D721Med (cell line): ENCODE measurements around the gene METAP1D.

Source experiments
- DNase-seq: peaks from one replicate; pipeline ENCODE4 v3.0.0; 2011; ENCODE audit warnings: low spot score; ENCODE audit not compliant: insufficient read length
- FAIRE-seq: peaks from 2 replicates; lab custom pipeline; 2011; peaks lifted over from hg19 to GRCh38; lab: Jason Lieb, UNC
- TF ChIP-seq, protein P1 (sequence below): IDR thresholded peaks from 2 replicates; pipeline ENCODE4 v1.5.1; 2012; ENCODE audit warnings: mild to moderate bottlenecking, control low read depth; ENCODE audit not compliant: insufficient read depth; ENCODE audit errors: missing control alignments

Gene METAP1D

DNA sequence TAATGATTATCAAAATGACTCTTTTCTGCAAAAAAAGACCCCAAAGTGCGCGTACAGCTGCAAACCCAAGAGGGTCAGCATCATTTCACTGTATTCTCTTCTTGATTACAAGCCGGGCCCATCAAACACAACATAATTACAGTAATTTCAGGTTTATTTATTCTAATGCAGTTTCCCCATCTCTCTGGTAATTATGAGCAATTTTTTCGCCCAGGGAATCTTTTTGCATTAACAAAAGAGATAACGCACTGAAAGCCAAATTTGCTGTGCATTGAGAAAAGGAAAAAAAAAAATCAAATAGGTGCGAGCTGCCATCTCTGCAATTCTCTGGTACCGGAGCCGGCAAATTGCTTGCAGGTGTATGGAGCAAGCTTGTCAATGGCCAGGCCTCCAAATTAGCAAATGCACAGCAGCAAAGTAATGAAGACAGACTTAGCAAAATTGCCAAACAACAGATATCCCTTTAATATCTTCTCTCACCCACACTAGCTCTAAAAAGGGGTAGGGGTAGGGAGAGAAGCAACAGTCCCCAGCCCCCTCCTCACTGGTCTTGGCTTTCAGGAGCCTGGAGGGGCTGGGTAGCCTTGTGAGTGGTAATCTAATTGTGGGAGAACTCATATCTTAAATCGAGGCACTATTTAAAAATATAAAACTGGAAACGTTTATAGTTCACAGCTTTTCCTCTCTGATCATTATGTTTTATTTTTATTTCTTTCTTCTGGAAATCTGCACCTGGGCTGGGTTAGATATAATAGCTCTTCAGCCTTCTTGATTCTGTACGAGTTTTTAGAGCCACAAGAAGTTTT lies 92.2 kb downstream of the METAP1D start:
- TF ChIP-seq, protein P1, sequence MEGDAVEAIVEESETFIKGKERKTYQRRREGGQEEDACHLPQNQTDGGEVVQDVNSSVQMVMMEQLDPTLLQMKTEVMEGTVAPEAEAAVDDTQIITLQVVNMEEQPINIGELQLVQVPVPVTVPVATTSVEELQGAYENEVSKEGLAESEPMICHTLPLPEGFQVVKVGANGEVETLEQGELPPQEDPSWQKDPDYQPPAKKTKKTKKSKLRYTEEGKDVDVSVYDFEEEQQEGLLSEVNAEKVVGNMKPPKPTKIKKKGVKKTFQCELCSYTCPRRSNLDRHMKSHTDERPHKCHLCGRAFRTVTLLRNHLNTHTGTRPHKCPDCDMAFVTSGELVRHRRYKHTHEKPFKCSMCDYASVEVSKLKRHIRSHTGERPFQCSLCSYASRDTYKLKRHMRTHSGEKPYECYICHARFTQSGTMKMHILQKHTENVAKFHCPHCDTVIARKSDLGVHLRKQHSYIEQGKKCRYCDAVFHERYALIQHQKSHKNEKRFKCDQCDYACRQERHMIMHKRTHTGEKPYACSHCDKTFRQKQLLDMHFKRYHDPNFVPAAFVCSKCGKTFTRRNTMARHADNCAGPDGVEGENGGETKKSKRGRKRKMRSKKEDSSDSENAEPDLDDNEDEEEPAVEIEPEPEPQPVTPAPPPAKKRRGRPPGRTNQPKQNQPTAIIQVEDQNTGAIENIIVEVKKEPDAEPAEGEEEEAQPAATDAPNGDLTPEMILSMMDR, result no peak
- DNase-seq, result no peak
- FAIRE-seq, result no peak

DNA sequence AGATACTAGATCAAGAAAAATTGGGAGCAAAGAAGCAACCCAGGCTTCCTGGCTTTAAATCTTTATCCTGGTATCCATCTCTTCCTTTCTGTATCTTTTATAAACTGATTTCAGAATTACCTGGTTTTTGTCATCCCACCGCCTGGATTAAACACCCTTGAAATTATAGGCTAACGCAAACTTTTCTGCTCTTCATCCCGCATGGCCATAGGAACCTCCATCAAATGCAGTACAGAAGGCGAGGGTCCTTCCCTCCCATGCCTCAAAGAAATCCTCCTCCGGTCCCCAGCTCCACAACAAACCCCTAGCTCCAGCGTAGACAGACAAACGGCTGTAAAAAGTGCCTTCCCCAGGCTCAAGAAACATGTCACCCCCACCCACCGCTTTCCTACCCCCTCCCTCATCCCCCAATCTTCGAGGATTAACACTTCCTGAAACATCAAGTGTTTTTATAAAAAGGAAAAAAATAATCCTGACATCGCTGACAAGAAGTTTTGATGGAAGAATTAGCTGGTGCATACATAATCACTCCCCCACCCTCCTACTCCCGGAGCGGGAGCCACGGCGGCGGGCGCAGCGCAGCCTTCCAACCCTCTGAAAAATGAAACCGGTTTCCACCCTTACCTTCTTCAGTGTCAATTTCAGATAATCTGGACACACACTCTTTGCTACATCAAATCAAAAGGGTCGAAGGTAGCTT lies 93.1 kb downstream of the METAP1D start:
- TF ChIP-seq, protein P1, result no peak
- FAIRE-seq, result no peak

DNA sequence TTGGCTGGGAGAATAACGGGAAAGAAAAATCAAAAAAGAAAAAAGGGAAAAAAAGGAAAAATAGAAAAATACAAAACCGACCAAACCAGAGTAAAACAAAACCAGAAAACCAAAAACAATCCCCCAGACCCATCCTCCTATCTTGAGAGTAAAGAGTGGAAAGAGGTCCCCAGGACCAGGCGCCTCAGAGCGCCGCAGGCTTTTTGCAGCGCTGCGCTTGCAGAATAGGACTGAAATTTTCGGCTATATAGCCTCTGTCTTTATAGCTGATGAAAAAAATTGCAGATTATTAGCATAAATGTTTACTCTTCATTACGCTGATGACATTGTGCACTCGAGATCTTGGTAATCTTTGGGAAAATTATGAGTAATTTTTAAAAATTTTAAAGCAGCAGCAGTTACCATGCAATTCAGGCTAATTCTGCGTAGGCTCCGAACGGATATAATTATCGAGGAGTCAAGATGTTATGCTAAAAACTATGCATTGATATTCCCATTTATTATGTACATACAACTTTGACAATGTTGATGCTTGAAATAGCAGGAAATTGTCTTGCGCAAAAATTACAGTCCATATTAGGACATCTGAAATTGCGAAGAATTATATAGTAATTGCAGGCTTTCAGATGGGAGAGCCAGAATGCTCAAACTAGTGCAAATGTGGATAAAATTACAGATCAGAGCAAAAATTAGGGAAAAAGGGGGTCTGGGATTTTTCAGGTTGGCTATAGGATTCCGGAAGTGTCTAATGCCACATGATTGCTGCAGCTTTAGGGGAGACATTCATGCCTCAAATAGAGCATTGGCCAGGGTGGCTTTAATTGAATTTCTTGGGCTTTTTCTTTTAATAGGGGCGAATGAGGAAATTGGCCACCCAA lies 93.9 kb downstream of the METAP1D start:
- FAIRE-seq (no peak), DNase-seq (no peak)
- TF ChIP-seq, protein P1, result no peak

More for the DNA sequence above, 93.1 kb downstream of the METAP1D start:
- DNase-seq, result peak; percentile 20

DNA sequence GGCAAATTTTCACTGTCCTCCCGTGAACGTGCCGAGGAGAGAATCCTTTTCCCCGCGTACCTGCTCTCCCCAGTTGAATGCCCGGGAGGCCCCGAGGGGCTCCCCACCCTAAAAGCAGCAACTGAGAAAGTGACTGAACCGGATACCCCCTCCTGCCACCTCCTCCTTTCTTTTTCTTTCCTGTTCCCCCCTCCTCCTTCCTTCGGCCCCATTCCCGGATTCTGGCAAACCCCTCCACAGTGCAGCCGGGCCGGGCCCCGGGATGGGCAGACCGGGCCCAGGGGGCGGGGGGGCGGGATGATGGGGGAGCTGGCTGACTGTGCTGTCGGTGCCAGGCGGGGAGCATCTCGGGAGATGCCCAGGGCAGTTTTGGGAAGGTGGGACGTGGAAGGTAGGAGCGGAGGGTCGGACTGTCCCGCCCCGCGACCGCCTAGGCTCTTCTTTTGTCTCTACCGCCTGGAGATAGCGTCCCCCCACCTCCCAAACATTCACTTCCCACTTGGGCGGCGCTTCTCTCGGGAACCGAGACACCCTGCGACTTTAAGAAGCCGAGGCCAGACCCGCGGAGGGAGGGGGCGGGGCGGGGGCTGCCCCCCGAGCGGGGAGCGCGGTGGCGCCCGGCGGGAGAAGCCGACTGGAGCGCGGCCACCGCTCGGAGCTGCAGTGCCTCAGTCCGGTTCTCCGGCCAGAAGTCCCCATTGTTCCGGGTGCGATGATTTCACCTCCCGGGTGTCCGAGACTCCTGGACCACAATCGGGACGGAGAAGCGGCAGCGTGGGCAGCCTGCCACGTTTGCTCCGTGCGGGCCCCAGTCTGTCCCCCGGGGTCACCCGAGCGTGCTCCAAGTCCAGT lies 94.8 kb downstream of the METAP1D start:
- TF ChIP-seq, protein P1, result no peak
- peak; percentile 47 for DNase-seq
- FAIRE-seq, result no peak

- DNase-seq, result peak; percentile 39
- no peak for FAIRE-seq
- TF ChIP-seq, protein P1, result no peak
Observed at GRCh38 chr2:172095146-172095904, 95.6 kb downstream of the METAP1D start.
